WTC11 (cell line): ENCODE data around the gene ADCY5. TPM values are rescaled to one million over a fixed set of nuclear protein-coding genes. Genes with fewer than 3 reads are reported as not detected.

Experiments used
- ATAC-seq: fragments of 200-7000 bp; cut with Tn5 transposase; 2 replicates; pipeline ENCODE4 v1.10.0; 2021; ENCODE audit warnings: mild to moderate bottlenecking, moderate library complexity
- CTCF ChIA-PET: fragments of 300-600 bp; sonication (Branson Sonifier 250); formaldehyde crosslinking; loops from one replicate; lab custom pipeline; 2021; ENCODE audit warnings: antibody characterized with exemption; lab: Charles Lee
- POLR2A ChIA-PET: fragments of 350-600 bp; sonication (Branson Sonifier 250); formaldehyde crosslinking; loops from one replicate; lab custom pipeline; 2021; ENCODE audit warnings: antibody characterized with exemption; lab: Charles Lee
- DNase-seq: peaks from one replicate; pipeline ENCODE4 v3.0.0; 2021; ENCODE audit warnings: low spot score
- H3K27ac Mint-ChIP-seq: 2 replicates; pipeline ENCODE4 v1.8.0; 2021; ENCODE audit warnings: mixed read lengths
- H3K27me3 Mint-ChIP-seq: 2 replicates; pipeline ENCODE4 v1.8.0; 2021; ENCODE audit warnings: low read depth, mild to moderate bottlenecking, moderate library complexity, mixed read lengths
- H3K36me3 Mint-ChIP-seq: 2 replicates; pipeline ENCODE4 v1.8.0; 2021; ENCODE audit warnings: mixed read lengths
- H3K4me1 Mint-ChIP-seq: 2 replicates; pipeline ENCODE4 v1.8.0; 2022; ENCODE audit warnings: mixed read lengths
- H3K4me3 Mint-ChIP-seq: 2 replicates; pipeline ENCODE4 v1.8.0; 2021; ENCODE audit warnings: mild to moderate bottlenecking, moderate library complexity, mixed read lengths
- H3K9me3 Mint-ChIP-seq: 2 replicates; pipeline ENCODE4 v1.8.0; 2021; ENCODE audit warnings: mixed read lengths
- AR ChIP-seq: fragments of 250-450 bp; sonication (Bioruptor Pico); IDR thresholded peaks from 2 replicates; pipeline ENCODE4 v1.9.0; 2021; ENCODE audit warnings: mild to moderate bottlenecking
- ARID4B ChIP-seq: sonication (generic); formaldehyde crosslinking; IDR thresholded peaks from 2 replicates; pipeline ENCODE4 v1.8.0; 2023; ENCODE audit warnings: missing genetic modification reagents, mild to moderate bottlenecking, borderline replicate concordance
- CDX4 ChIP-seq: fragments of 250-450 bp; sonication (Bioruptor Pico); IDR thresholded peaks from 2 replicates; pipeline ENCODE4 v1.9.0; 2021; ENCODE audit warnings: moderate library complexity, mild to moderate bottlenecking, inconsistent platforms, borderline replicate concordance
- ESRRA ChIP-seq: sonication (generic); formaldehyde crosslinking; IDR thresholded peaks from 2 replicates; pipeline ENCODE4 v1.8.1; 2022; ENCODE audit warnings: mild to moderate bottlenecking, missing genetic modification reagents, borderline replicate concordance
- FOXP1 ChIP-seq: sonication (generic); formaldehyde crosslinking; IDR thresholded peaks from 2 replicates; pipeline ENCODE4 v1.8.0; 2022; ENCODE audit warnings: missing genetic modification reagents, mild to moderate bottlenecking, moderate library complexity, borderline replicate concordance
- GABPB1 ChIP-seq: sonication (generic); formaldehyde crosslinking; IDR thresholded peaks from 2 replicates; pipeline ENCODE4 v1.8.1; 2023; ENCODE audit warnings: mild to moderate bottlenecking, missing genetic modification reagents
- GTF2I ChIP-seq: fragments of 250-450 bp; sonication (Bioruptor Pico); conservative IDR thresholded peaks from 2 replicates; pipeline ENCODE4 v1.4.0; 2021; ENCODE audit warnings: mild to moderate bottlenecking
- KAT7 ChIP-seq: sonication (generic); formaldehyde crosslinking; IDR thresholded peaks from 2 replicates; pipeline ENCODE4 v1.8.1; 2023; ENCODE audit warnings: missing genetic modification reagents, mild to moderate bottlenecking, borderline replicate concordance
- MYBL2 ChIP-seq: sonication (generic); formaldehyde crosslinking; IDR thresholded peaks from 2 replicates; pipeline ENCODE4 v1.8.1; 2023; ENCODE audit warnings: mild to moderate bottlenecking, moderate library complexity, missing genetic modification reagents
- NR1H2 ChIP-seq: sonication (generic); formaldehyde crosslinking; IDR thresholded peaks from 2 replicates; pipeline ENCODE4 v1.9.0; 2021; ENCODE audit warnings: mild to moderate bottlenecking, moderate library complexity, missing genetic modification reagents
- PRRX2 ChIP-seq: fragments of 250-450 bp; sonication (Bioruptor Pico); IDR thresholded peaks from 2 replicates; pipeline ENCODE4 v1.8.0; 2021; ENCODE audit warnings: mild to moderate bottlenecking
- RELA ChIP-seq: sonication (generic); formaldehyde crosslinking; IDR thresholded peaks from 2 replicates; pipeline ENCODE4 v1.8.1; 2022; ENCODE audit warnings: missing genetic modification reagents, mild to moderate bottlenecking, borderline replicate concordance
- SOX15 ChIP-seq: fragments of 250-450 bp; sonication (Bioruptor Pico); IDR thresholded peaks from 2 replicates; pipeline ENCODE4 v1.9.0; 2021; ENCODE audit warnings: mild to moderate bottlenecking
- STAT6 ChIP-seq: sonication (generic); formaldehyde crosslinking; conservative IDR thresholded peaks from 2 replicates; pipeline ENCODE4 v1.8.1; 2023; ENCODE audit warnings: mild to moderate bottlenecking, low read depth, missing genetic modification reagents, moderate library complexity
- ZNF263 ChIP-seq: sonication (generic); formaldehyde crosslinking; IDR thresholded peaks from 2 replicates; pipeline ENCODE4 v1.8.1; 2022; ENCODE audit warnings: low read depth, mild to moderate bottlenecking, moderate library complexity, missing genetic modification reagents
- ZNF396 ChIP-seq: fragments of 250-450 bp; sonication (Bioruptor Pico); IDR thresholded peaks from 2 replicates; pipeline ENCODE4 v1.8.0; 2021; ENCODE audit warnings: mild to moderate bottlenecking, moderate library complexity, borderline replicate concordance
- ZNF416 ChIP-seq: fragments of 250-450 bp; sonication (Bioruptor Pico); IDR thresholded peaks from 2 replicates; pipeline ENCODE4 v1.9.0; 2021; ENCODE audit warnings: mild to moderate bottlenecking, inconsistent platforms
- ZNF512 ChIP-seq: sonication (generic); formaldehyde crosslinking; IDR thresholded peaks from 2 replicates; pipeline ENCODE4 v1.8.1; 2022; ENCODE audit warnings: missing genetic modification reagents, borderline replicate concordance
- ZNF532 ChIP-seq: fragments of 250-450 bp; sonication (Bioruptor Pico); IDR thresholded peaks from 2 replicates; pipeline ENCODE4 v1.9.0; 2021; ENCODE audit warnings: mild to moderate bottlenecking, borderline replicate concordance
- ZSCAN18 ChIP-seq: fragments of 250-450 bp; sonication (Bioruptor Pico); IDR thresholded peaks from 2 replicates; pipeline ENCODE4 v2.1.2; 2022; ENCODE audit warnings: mild to moderate bottlenecking, moderate library complexity
- total RNA-seq: library from RNA; stranded (reverse); gene quantifications from 3 replicates; pipeline ENCODE4 v1.2.3, GENCODE V29; 2021

Gene ADCY5
- total RNA-seq, 1 experiment from 2014 or later: 23.5 TPM

GRCh38 chr3:123445702-123446101 is 3.2 kb downstream of the ADCY5 start:
- H3K4me1 Mint-ChIP-seq: peaks cover 15% of the 10 kb centered on the region
- CTCF ChIA-PET: interaction anchor here (0.6 to 1.2 kb wide), 5 partner anchors 8 to 213 kb away, joined by 3 to 4 read pairs (median 3); no protein-coding TSS in a partner anchor
- no peak for TF ChIP-seq PRRX2
- TF ChIP-seq AR: no peak
- no peak for TF ChIP-seq NR1H2 (CRISPR knock-in tag)
- no peak for TF ChIP-seq ZNF512 (CRISPR knock-in tag)
- TF ChIP-seq GABPB1: no peak
- TF ChIP-seq ESRRA (CRISPR knock-in tag): no peak
- no peak for TF ChIP-seq ZSCAN18 (CRISPR knock-in tag)
- TF ChIP-seq ZNF396 (CRISPR knock-in tag): no peak
- TF ChIP-seq FOXP1 (CRISPR knock-in tag): no peak
- no peak for TF ChIP-seq STAT6 (CRISPR knock-in tag)
- no peak for TF ChIP-seq ZNF532 (CRISPR knock-in tag)
- no peak for TF ChIP-seq MYBL2 (CRISPR knock-in tag)
- TF ChIP-seq ZNF416 (CRISPR knock-in tag): no peak
- no peak for TF ChIP-seq KAT7
- TF ChIP-seq CDX4 (CRISPR knock-in tag): no peak
- TF ChIP-seq RELA (CRISPR knock-in tag): no peak
- TF ChIP-seq GTF2I: no peak
- no peak for TF ChIP-seq ARID4B (CRISPR knock-in tag)
- no peak for TF ChIP-seq ZNF263 (CRISPR knock-in tag)
- no peak for TF ChIP-seq SOX15 (CRISPR knock-in tag)
- TF ChIP-seq, all 79 proteins: peak for 0
- no peak overlapping the region for H3K4me3 Mint-ChIP-seq
- POLR2A ChIA-PET: no interaction called here
- H3K27me3 Mint-ChIP-seq: peaks cover 34% of the 10 kb centered on the region
- ATAC-seq (no peak), DNase-seq (no peak)
- no peaks in the 10 kb centered on the region for H3K9me3 Mint-ChIP-seq
- H3K36me3 Mint-ChIP-seq: no peaks in the 10 kb centered on the region
- H3K27ac Mint-ChIP-seq: no peak overlapping the region
